H1 (cell line): ENCODE measurements around the gene KLHL35. TPM values are rescaled to one million over a fixed set of nuclear protein-coding genes. Genes with fewer than 3 reads are reported as not detected.

ENCODE experiments used
- CTCF ChIA-PET: fragments of 300-600 bp; sonication (Branson Sonifier 250); formaldehyde crosslinking; loops from one replicate; lab custom pipeline; 2021; ENCODE audit not compliant: partially characterized antibody; lab: Charles Lee
- POLR2A ChIA-PET: fragments of 300-600 bp; sonication (Branson Sonifier 250); formaldehyde crosslinking; loops from one replicate; lab custom pipeline; 2021; ENCODE audit warnings: inconsistent platforms; ENCODE audit not compliant: partially characterized antibody; lab: Charles Lee
- DNase-seq, 2 experiments: peaks; one replicate each; pipeline versions ENCODE4 v3.0.0 to v3.0.0-alpha.2; 2010 to 2022; ENCODE audit warnings: low spot score in 2 of 2, low read depth in 1 of 2, mixed read lengths in 1 of 2
- FAIRE-seq: peaks from 2 replicates; lab custom pipeline; 2011; peaks lifted over from hg19 to GRCh38; lab: Jason Lieb, UNC
- H2AFZ ChIP-seq: 2 replicates; pipeline ENCODE4 v1.8.1; 2012; ENCODE audit warnings: low read length, inconsistent platforms
- H2AK5ac ChIP-seq: 2 replicates; pipeline ENCODE4 v1.6.1; 2013; ENCODE audit warnings: low read depth, low read length
- H2BK120ac ChIP-seq: replicated peaks from 2 replicates; pipeline ENCODE3; 2013; ENCODE audit warnings: low read depth, low read length, inconsistent platforms
- H2BK12ac ChIP-seq: 2 replicates; pipeline ENCODE4 v1.6.1; 2013; ENCODE audit warnings: low read depth, low read length
- H2BK15ac ChIP-seq: 2 replicates; pipeline ENCODE4 v1.6.1; 2013; ENCODE audit warnings: low read length
- H2BK20ac ChIP-seq: 2 replicates; pipeline ENCODE4 v1.6.1; 2013; ENCODE audit warnings: low read length
- H2BK5ac ChIP-seq: 2 replicates; pipeline ENCODE4 v1.6.1; 2013; ENCODE audit warnings: low read depth, low read length
- H3K14ac ChIP-seq: 2 replicates; pipeline ENCODE4 v1.6.1; 2013; ENCODE audit warnings: inconsistent platforms; ENCODE audit not compliant: insufficient read length
- H3K18ac ChIP-seq: 2 replicates; pipeline ENCODE4 v1.6.1; 2013; ENCODE audit warnings: low read length; ENCODE audit errors: extremely low read depth
- H3K23ac ChIP-seq: 2 replicates; pipeline ENCODE4 v1.6.1; 2013; ENCODE audit warnings: inconsistent platforms; ENCODE audit not compliant: insufficient read length
- H3K23me2 ChIP-seq: 2 replicates; pipeline ENCODE4 v1.6.1; 2013; ENCODE audit warnings: low read depth, low read length
- H3K27ac ChIP-seq: 2 replicates; pipeline ENCODE4 v1.6.1; 2011; ENCODE audit warnings: low read depth, low read length, inconsistent platforms
- H3K27me3 ChIP-seq, 4 experiments: replicated peaks in 1 of 4; 1 replicate in 1 of 4; 2 replicates in 3 of 4; pipeline versions ENCODE4 v1.6.1 to v1.8.1; 2011 to 2013; ENCODE audit warnings: low read length in 3 of 4, mild to moderate bottlenecking in 3 of 4, inconsistent platforms in 2 of 4, mixed read lengths in 2 of 4, moderate library complexity in 1 of 4; ENCODE audit not compliant: control insufficient read depth in 3 of 4, insufficient read depth in 3 of 4; ENCODE audit errors: extremely low read depth in 1 of 4
- H3K36me3 ChIP-seq, 4 experiments: 2 replicates each; pipeline versions ENCODE4 v1.6.1 to v1.8.1; 2011 to 2013; ENCODE audit warnings: mild to moderate bottlenecking in 4 of 4, low read length in 3 of 4, moderate library complexity in 2 of 4, control low read depth in 1 of 4, inconsistent platforms in 1 of 4; ENCODE audit not compliant: insufficient read depth in 4 of 4, control insufficient read depth in 2 of 4
- H3K4ac ChIP-seq: replicated peaks from 2 replicates; pipeline ENCODE3; 2013; ENCODE audit warnings: low read length, low read depth, mixed read lengths, inconsistent platforms; ENCODE audit not compliant: insufficient read length
- H3K4me1 ChIP-seq, 4 experiments: replicated peaks in 1 of 4; 1 replicate in 1 of 4; 2 replicates in 3 of 4; pipeline versions ENCODE4 v1.6.1 to v1.8.1; 2011 to 2013; ENCODE audit warnings: low read length in 3 of 4, inconsistent platforms in 2 of 4, mixed read lengths in 1 of 4; ENCODE audit not compliant: insufficient read depth in 4 of 4, control insufficient read depth in 3 of 4
- H3K4me2 ChIP-seq, 2 experiments: 2 replicates each; pipeline versions ENCODE4 v1.6.1 to v1.8.1; 2011 to 2013; ENCODE audit warnings: low read depth in 2 of 2, low read length in 2 of 2, control low read depth in 1 of 2, inconsistent platforms in 1 of 2, mild to moderate bottlenecking in 1 of 2; ENCODE audit not compliant: insufficient read depth in 1 of 2
- H3K4me3 ChIP-seq, 4 experiments: fragments of 200-600, 300-600 bp in 1 of 4; sonication (generic), shearing (Covaris generic), sonication (Bioruptor Twin) in 1 of 4; 2 replicates each; pipeline versions ENCODE4 v1.5.1 to v1.8.1; 2011 to 2016; ENCODE audit warnings: low read length in 4 of 4, low read depth in 3 of 4, control low read depth in 2 of 4, inconsistent platforms in 2 of 4, mild to moderate bottlenecking in 2 of 4, mixed read lengths in 1 of 4, moderate library complexity in 1 of 4; ENCODE audit not compliant: insufficient read depth in 2 of 4; ENCODE audit errors: extremely low read depth in 1 of 4
- H3K56ac ChIP-seq: replicated peaks from 2 replicates; pipeline ENCODE3; 2013; ENCODE audit warnings: low read depth, mild to moderate bottlenecking, mixed read lengths, low read length, inconsistent platforms; ENCODE audit not compliant: insufficient read length
- H3K79me1 ChIP-seq: 2 replicates; pipeline ENCODE4 v1.6.1; 2013; ENCODE audit warnings: low read depth, low read length, control low read depth
- H3K79me2 ChIP-seq, 2 experiments: 2 replicates each; pipeline versions ENCODE4 v1.6.1 to v1.8.1; 2012 to 2013; ENCODE audit warnings: low read length in 2 of 2, mild to moderate bottlenecking in 2 of 2, inconsistent platforms in 1 of 2; ENCODE audit not compliant: insufficient read depth in 2 of 2, control insufficient read depth in 1 of 2
- H3K9ac ChIP-seq, 4 experiments: replicated peaks in 1 of 4; 1 replicate in 1 of 4; 2 replicates in 3 of 4; pipeline versions ENCODE4 v1.6.1 to v1.8.1; 2011 to 2013; ENCODE audit warnings: low read depth in 3 of 4, low read length in 3 of 4, control low read depth in 2 of 4, mild to moderate bottlenecking in 2 of 4, moderate library complexity in 2 of 4, inconsistent platforms in 1 of 4; ENCODE audit errors: extremely low read depth in 1 of 4
- H3K9me3 ChIP-seq, 2 experiments: 2 replicates each; pipeline versions ENCODE4 v1.6.1 to v1.8.1; 2012 to 2013; ENCODE audit warnings: mild to moderate bottlenecking in 2 of 2, moderate library complexity in 2 of 2, control low read depth in 1 of 2, inconsistent platforms in 1 of 2, low read depth in 1 of 2, low read length in 1 of 2, mixed read lengths in 1 of 2; ENCODE audit not compliant: insufficient read depth in 2 of 2
- H4K20me1 ChIP-seq, 2 experiments: replicated peaks in 1 of 2; 2 replicates each; pipeline versions ENCODE3 to v1.8.1; 2011 to 2013; ENCODE audit warnings: inconsistent platforms in 2 of 2, low read length in 2 of 2, mild to moderate bottlenecking in 1 of 2; ENCODE audit not compliant: insufficient read depth in 2 of 2, control insufficient read depth in 1 of 2
- H4K5ac ChIP-seq: 2 replicates; pipeline ENCODE4 v1.6.1; 2013; ENCODE audit warnings: low read length, low read depth, mixed read lengths, inconsistent platforms; ENCODE audit not compliant: insufficient read length
- H4K8ac ChIP-seq: 2 replicates; pipeline ENCODE4 v1.8.0; 2013; ENCODE audit warnings: mild to moderate bottlenecking, moderate library complexity, low read length, inconsistent platforms; ENCODE audit not compliant: insufficient read depth; ENCODE audit errors: extremely low read depth
- H4K91ac ChIP-seq: replicated peaks from 2 replicates; pipeline ENCODE3; 2013; ENCODE audit warnings: low read length, mixed read lengths, inconsistent platforms; ENCODE audit not compliant: insufficient read length
- ATF3 ChIP-seq: IDR thresholded peaks from 2 replicates; pipeline ENCODE4 v1.6.1; 2011; ENCODE audit warnings: low read depth, mild to moderate bottlenecking, low read length; ENCODE audit not compliant: insufficient read depth
- BACH1 ChIP-seq: IDR thresholded peaks from 2 replicates; pipeline ENCODE4 v1.6.1; 2012; ENCODE audit warnings: low read length, improper control_type of control experiment
- CHD2 ChIP-seq: IDR thresholded peaks from 2 replicates; pipeline ENCODE4 v1.6.1; 2012; ENCODE audit warnings: low read length, improper control_type of control experiment
- E2F6 ChIP-seq: IDR thresholded peaks from 2 replicates; pipeline ENCODE4 v1.6.1; 2012; ENCODE audit warnings: inconsistent platforms
- GTF2F1 ChIP-seq: IDR thresholded peaks from 2 replicates; pipeline ENCODE4 v1.6.1; 2012; ENCODE audit warnings: low read depth, low read length, improper control_type of control experiment, borderline replicate concordance
- SIN3A ChIP-seq, 2 experiments: IDR thresholded peaks in 1 of 2; conservative IDR thresholded peaks in 1 of 2; 2 replicates each; pipeline ENCODE4 v1.6.1; 2011 to 2012; ENCODE audit warnings: low read length in 2 of 2, improper control_type of control experiment in 1 of 2, low read depth in 1 of 2, mild to moderate bottlenecking in 1 of 2
- SIRT6 ChIP-seq: IDR thresholded peaks from one replicate; pipeline ENCODE4 v1.7.1; 2012; ENCODE audit warnings: low read length, inconsistent platforms
- TAF1 ChIP-seq: IDR thresholded peaks from 2 replicates; pipeline ENCODE4 v1.6.1; 2011; ENCODE audit warnings: mild to moderate bottlenecking, low read depth, low read length
- TEAD4 ChIP-seq: IDR thresholded peaks from 2 replicates; pipeline ENCODE4 v1.6.1; 2012; ENCODE audit warnings: low read depth, low read length, inconsistent platforms, mixed read lengths
- WGBS, 2 experiments: shearing (Covaris generic) in 1 of 2; methylation state at CpG; one replicate each; pipeline versions ENCODE4 v1.1.6 to v1.1.7; 2013 to 2015; ENCODE audit warnings: low lambda C conversion rate in 2 of 2, mixed read lengths in 2 of 2, inconsistent platforms in 1 of 2, low coverage in 1 of 2, missing lambda C conversion rate in 1 of 2; ENCODE audit not compliant: insufficient replicate concordance in 2 of 2, insufficient coverage in 1 of 2, insufficient read length in 1 of 2; ENCODE audit errors: extremely low coverage in 1 of 2, missing lambda C conversion rate in 1 of 2; 5-methylcytosine and 5-hydroxymethylcytosine counted together
- polyA plus RNA-seq, 7 experiments: library from polyadenylated mRNA; depleted of rRNA in 3 of 7; stranded (reverse) in 5 of 7; unstranded in 2 of 7; fragments of >200 nt in 5 of 7; fragments of 200-250 nt in 2 of 7; gene quantifications; 1 replicate in 5 of 7; 2 replicates in 1 of 7; 4 replicates in 1 of 7; pipeline versions ENCODE4 v1.2.1 to v1.2.3, GENCODE V29; 2011 to 2013; ENCODE audit warnings: missing spikeins in 2 of 7, mixed read lengths in 2 of 7
- total RNA-seq: library from RNA; stranded (reverse); fragmentation: NEBNext Ultra II Directional; extraction: Animal tissue kit (Norgen Biotek cat#: 25700); gene quantifications from 2 replicates; pipeline ENCODE4 v1.2.1, GENCODE V29; 2021

The KLHL35 gene
- total and polyA plus RNA-seq, 2 of the 8 experiments (the other 6 are each of a cell fraction or from before 2014, with no cell fraction given) = 0.35 to 0.41 TPM

GRCh38 chr11:75428281-75428724, 4.7 kb downstream of the KLHL35 start:
- Histone ChIP-seq H3K4me1 (peaks cover 0 to 23% (median 15%) of the 10 kb centered on the region in 4 experiments; a peak in 6 of 7 replicates), H4K91ac (no peak overlapping the region), H2AFZ (no peak overlapping the region), H2BK120ac (no peak overlapping the region), H3K79me1 (no peaks in the 10 kb centered on the region), H3K23me2 (peaks cover 8% of the 10 kb centered on the region; the same call in 1 of the 2 replicates), H3K23ac (no peak overlapping the region), H3K56ac (no peak overlapping the region), H4K5ac (no peak overlapping the region), H3K79me2 (no peaks in the 10 kb centered on the region), H3K9me3 (peaks cover 9 to 19% of the 10 kb centered on the region in 2 experiments; a peak in 3 of 4 replicates), H3K4ac (no peak overlapping the region), H3K18ac (no peak overlapping the region), H3K9ac (no peak overlapping the region; a peak in 1 of 7 replicates), H2BK5ac (no peak overlapping the region), H4K20me1 (peaks cover 2 to 3% of the 10 kb centered on the region in 2 experiments), H3K4me3 (no peak overlapping the region), H3K36me3 (peaks cover 0 to 17% (median 0%) of the 10 kb centered on the region in 4 experiments; a peak in 4 of 8 replicates), H2BK15ac (no peak overlapping the region), H2BK20ac (no peak overlapping the region), H4K8ac (no peak overlapping the region), H2AK5ac (no peak overlapping the region), H3K4me2 (no peak overlapping the region; a peak in 1 of 4 replicates), H3K14ac (no peak overlapping the region), H3K27ac (no peak overlapping the region), H2BK12ac (no peak overlapping the region), H3K27me3 (peaks cover 47 to 66% (median 60%) of the 10 kb centered on the region in 4 experiments)
- peak; percentile 56; the same call in 1 of the 2 replicates for TF ChIP-seq E2F6
- no peak for TF ChIP-seq GTF2F1
- TF ChIP-seq ATF3 = no peak
- TF ChIP-seq CHD2 = no peak
- TF ChIP-seq SIRT6 = no peak
- no peak for TF ChIP-seq SIN3A (conservative IDR thresholded peaks at IDR 0.05 in 1 of 2, IDR thresholded peaks at IDR 0.05 in 1 of 2; ENCODE audit: low read depth in 1 of 2, low read length in 2 of 2)
- TF ChIP-seq TEAD4 = no peak
- no peak for TF ChIP-seq TAF1
- TF ChIP-seq BACH1 = no peak
- WGBS, 2 experiments = 84% methylated on average over 22 of the region's 32 CpGs; no CpG with 5 or more reads in 1 of the 2 experiments
- DNase-seq (no peak), FAIRE-seq (no peak)
- ChIA-PET POLR2A (interaction anchor here (0.8 to 27.9 kb wide), 6 partner anchors 9 to 41 kb away, joined by 3 to 570 read pairs (median 5); partner anchors contain the start of gene RPS3), CTCF (interaction anchor here (0.5 to 18.5 kb wide), 10 partner anchors 15 to 455 kb away, joined by 3 to 201 read pairs (median 4); no protein-coding TSS in a partner anchor)
